SU-DHL-6 (cell line): ENCODE data around the gene TK1.

Experiments used
- EZH2phosphoT487 ChIP-seq: fragments of 200-600 bp; sonication (generic), shearing (Covaris generic); conservative IDR thresholded peaks from 2 replicates; pipeline ENCODE4 v1.6.1; 2018; ENCODE audit warnings: mild to moderate bottlenecking, antibody characterized with exemption, low read length, moderate library complexity, mixed read lengths
- TF ChIP-seq, protein P1 (sequence below): fragments of 200-600 bp; sonication (generic); IDR thresholded peaks from one replicate; pipeline ENCODE4 v1.5.1; 2017; ENCODE audit warnings: antibody characterized with exemption, mild to moderate bottlenecking, low read length, moderate library complexity; ENCODE audit not compliant: insufficient read depth, poor library complexity, severe bottlenecking

DNA sequence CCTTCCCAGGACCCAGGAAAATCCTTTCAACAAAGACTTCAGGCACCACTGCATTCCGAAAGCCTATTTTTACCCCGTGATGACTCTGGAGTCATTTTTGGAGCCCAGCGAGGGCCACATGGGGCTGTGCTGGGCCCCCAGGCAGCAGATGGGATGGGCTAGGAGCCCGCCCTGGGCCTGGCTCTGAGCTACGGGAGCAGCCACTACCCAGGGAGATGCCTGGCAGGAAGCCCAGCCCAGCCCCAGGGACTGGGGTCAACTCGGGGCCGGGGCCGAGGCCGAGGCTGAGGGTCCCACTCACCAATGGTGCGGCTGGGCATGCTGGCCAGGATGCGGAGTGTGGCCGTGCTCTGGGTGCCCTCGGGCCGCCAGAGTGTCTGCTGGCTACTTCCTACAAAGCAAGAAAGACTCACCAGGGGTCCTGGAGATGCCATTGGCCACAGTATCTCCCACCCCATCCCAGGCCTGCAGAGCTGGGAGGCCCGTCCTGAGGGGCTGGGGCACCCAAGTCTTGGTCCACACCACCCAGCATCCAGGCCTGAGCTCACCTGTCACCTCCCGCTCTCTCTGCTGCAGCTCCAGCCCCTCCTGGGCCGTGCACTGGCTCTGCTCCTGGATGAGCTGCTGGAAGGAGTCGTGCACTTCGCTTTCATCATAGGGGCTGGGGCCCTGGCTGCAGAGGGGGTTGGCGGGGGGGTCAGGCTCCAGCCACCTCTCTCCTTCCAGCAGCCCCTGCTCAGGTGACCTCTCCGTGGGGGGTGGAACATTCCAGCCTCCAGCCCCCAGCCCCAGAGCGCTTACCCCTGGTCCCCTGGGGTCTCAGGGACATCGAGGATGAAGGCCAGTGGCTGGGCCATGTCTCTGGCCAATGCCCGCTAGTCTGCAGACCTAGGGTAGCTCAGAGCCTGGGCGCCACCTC lies 60.6 kb downstream of the TK1 start:
- TF ChIP-seq, protein P1, sequence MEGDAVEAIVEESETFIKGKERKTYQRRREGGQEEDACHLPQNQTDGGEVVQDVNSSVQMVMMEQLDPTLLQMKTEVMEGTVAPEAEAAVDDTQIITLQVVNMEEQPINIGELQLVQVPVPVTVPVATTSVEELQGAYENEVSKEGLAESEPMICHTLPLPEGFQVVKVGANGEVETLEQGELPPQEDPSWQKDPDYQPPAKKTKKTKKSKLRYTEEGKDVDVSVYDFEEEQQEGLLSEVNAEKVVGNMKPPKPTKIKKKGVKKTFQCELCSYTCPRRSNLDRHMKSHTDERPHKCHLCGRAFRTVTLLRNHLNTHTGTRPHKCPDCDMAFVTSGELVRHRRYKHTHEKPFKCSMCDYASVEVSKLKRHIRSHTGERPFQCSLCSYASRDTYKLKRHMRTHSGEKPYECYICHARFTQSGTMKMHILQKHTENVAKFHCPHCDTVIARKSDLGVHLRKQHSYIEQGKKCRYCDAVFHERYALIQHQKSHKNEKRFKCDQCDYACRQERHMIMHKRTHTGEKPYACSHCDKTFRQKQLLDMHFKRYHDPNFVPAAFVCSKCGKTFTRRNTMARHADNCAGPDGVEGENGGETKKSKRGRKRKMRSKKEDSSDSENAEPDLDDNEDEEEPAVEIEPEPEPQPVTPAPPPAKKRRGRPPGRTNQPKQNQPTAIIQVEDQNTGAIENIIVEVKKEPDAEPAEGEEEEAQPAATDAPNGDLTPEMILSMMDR: no peak
- TF ChIP-seq EZH2phosphoT487: no peak
